Endometrial microvascular endothelial cells (primary cell): ENCODE measurements around the gene INSYN2B. TPM values are rescaled to one million over a fixed set of nuclear protein-coding genes. Genes with fewer than 3 reads are reported as not detected.
"Not testable (repeated sequence)": the region's sequence is repeated elsewhere in the genome, so short reads cannot be mapped to it uniquely, and the experiment has no call there.

Source experiments
- in situ Hi-C: cut with HindIII; loops from 2 replicates; pipeline ENCODE4 v1.10.0; 2017; ENCODE audit warnings: low sequenced_read_pairs, low pct_unique_long_range_greater_than_20kb; ENCODE audit errors: inconsistent ontology term
- total RNA-seq: library from RNA; depleted of rRNA; stranded (reverse); fragments of >200 nt; gene quantifications from one replicate; pipeline ENCODE4 v1.2.3, GENCODE V29; 2015; ENCODE audit errors: inconsistent ontology term

INSYN2B gene
- total RNA-seq, 1 donor from 2014 or later: 26.4 TPM

DNA sequence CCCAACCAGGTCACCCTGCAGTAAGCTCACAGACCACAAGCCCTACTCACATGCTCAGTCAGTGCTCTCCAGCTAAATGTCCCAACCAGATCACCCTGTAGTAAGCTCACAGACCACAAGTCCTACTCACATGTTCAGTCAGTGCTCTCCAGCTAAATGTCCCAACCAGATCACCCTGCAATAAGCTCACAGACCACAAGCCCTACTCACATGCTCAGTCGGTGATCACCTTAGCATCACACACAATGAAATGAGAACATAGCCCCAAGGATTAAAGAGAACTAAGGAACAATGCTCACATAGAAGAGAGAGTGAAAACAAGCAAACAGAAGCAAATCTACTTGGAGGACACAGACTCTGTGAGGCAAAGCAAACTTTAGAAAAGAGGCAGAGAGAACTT, 145.8 kb downstream of the INSYN2B start:
- in situ Hi-C loops: not testable (repeated sequence)

DNA sequence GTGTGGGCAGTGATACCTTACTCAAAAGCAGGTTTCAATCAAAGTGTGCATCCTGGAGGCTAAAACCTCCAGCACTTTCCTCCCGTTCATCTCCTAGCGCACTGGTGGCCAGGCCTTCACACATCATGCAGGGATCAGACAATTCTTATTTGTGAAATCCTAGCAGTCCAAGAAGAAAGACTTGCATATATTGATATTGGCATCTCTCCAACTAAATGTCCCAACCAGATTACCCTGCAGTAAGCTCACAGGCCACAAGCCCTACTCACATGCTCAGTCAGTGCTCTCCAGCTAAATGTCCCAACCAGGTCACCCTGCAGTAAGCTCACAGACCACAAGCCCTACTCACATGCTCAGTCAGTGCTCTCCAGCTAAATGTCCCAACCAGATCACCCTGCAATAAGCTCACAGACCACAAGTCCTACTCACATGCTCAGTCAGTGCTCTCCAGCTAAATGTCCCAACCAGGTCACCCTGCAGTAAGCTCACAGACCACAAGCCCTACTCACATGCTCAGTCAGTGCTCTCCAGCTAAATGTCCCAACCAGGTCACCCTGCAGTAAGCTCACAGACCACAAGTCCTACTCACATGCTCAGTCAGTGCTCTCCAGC, 146.5 kb downstream of the INSYN2B start:
- in situ Hi-C loops: not testable (repeated sequence)

DNA sequence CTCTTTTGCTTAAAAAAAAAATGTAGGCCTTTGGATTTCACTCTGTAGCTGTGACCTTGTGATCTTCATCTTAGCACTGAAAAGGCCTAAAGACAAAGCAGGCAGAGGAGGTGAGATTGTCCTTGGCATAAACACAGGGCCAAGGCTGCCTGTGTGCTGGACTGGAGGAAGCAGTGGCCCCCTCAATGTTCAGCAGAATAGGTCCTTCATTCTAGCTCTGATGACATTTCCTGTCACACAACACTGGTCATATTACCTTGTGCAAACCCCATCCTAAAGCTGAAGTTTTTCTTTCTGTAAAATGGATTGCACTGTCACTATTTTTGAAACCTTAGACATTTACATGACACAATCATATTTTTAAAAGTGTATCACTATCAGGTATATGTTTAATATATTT, 147.4 kb downstream of the INSYN2B start:
- in situ Hi-C loops: no loop called here

DNA sequence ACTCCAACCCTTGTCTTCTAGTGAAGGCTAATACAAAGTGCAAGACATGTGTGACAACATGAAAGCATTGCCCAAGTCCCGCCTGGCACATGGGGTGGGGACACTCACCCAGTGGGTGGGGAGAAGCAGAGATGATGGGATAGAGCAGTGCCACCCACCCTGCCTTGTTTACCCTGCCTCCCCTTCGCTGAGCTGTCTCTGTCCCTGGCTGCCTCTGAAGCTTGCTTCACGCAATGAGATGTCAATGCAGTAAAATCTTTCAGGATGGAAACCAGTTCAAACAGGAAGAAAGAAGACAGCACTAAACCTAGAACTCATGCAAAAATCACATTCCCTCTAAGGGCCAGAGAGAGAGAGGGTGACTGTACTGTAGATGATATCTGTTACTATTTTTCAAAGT, 148.0 kb downstream of the INSYN2B start:
- in situ Hi-C loops: no loop called here

DNA sequence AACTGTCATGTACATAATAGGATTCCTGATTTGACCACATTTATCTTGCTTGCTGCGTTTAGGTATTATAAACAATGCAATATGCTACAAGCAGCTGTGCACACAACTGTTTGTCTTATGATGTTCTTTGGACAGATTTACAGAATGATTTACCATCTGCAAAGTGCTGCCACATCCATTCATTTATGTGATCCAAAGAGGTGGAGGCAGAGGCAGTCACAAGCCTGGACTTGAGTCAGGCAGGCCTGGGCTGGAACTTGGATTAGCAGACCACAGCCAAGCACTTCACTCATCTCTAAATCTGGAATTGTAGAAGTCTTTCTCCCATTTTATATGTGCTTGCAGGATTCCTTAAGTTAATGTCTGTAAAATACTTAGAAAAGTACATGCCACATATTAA, 149.0 kb downstream of the INSYN2B start:
- in situ Hi-C loops: no loop called here

DNA sequence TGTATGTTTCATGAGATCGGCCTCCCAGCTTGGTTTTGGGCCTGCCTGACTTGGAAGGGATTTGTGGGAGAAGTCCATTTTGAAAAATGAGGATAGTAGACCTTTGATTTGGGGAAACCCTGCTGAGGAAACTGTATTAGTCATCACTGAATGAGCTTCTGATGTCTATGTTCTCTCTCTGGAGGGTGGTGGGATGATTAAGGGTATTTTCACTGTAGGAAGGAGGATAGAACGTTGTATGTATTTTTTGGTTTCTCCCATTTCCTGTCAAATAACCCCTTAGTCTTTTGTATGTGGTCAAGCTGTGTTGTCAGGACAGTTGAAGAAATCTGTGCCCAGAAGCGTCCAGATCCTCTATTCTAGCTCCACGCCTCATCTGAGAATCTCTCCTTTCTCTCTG, 151.9 kb downstream of the INSYN2B start:
- in situ Hi-C loops: no loop called here

DNA sequence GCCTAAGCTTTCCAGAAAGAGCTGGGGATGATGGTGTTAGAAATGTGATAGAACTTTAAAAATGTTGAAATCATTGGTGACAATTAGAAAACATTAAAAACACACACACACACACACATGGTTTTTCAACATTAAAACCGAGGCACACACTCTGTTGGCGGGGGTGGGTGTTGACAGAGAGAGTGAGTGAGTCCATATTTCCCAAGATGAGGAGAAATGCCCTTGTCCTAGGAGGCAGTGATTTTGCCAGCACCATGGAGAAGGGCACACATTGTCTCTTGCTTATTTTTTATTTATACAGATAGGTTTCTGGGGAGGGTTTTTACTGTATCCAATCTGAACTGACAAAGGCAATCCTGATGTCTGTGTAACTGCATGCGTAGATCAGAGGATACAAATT, 152.5 kb downstream of the INSYN2B start:
- in situ Hi-C loops: no loop called here

DNA sequence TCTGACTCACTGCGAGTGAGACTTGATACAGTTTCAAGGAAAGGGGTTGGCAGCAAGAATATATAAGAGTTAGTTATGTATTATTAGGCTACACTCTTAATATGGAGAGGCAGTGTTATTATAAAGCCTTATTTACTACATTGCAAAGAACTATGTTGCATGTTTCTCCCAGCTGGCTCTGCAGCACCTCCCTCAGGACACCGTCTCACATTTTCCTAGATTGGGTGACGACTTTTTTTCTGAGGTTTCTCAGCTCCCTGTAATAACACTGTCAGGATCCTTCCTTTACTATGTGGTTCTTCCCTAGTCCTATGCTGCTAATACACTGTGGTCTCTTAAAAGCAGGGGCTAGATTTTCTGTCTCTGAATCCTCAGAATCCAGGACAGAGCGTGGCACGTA, 153.7 kb downstream of the INSYN2B start:
- in situ Hi-C loops: no loop called here

DNA sequence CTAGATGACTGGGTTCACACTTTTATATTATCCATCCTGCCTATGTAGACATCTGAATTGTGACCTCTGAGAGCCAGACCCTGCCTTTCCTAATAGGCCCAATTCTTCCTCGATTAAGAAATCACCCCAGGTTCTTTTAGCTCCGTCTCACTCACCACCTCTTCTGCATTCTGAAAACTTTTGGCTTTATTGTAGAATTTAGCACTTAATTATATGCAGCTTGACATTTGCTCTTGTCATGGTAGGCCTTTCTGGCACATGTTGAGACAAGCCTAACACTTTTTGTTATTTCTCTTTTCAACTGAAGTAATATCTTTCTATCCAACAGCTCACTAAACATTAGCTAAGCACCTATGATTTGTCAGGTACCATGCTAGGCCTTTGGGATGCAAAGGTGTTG, 163.3 kb downstream of the INSYN2B start:
- in situ Hi-C loops: no loop called here

DNA sequence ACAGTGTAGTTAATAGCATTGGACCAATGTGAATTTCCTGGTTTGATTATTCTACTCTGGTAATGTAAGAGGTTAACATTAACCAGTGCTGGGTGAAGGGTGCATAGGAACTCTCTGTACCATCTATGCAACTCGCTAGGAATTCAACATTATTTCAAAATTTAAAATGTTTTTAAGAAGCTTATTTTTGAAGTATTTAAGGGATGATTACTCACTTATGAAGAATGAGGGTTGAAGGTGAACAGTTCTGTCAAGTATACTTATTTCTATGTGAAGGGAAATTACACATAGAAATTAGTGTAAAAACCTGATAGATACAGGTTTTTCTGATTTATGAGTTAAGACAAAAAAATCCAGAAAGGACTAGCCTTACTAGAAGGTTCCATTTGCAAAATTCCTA, 165.8 kb downstream of the INSYN2B start:
- in situ Hi-C loops: no loop called here

Other genes starting within 250 kb of the INSYN2B start
- not detected for gene FOXI1, start 125.4 kb upstream of the INSYN2B start, total RNA-seq